Spleen (tissue), 11 donors: ENCODE data around the gene ASGR2. TPM values are rescaled to one million over a fixed set of nuclear protein-coding genes. Genes with fewer than 3 reads are reported as not detected.

Source experiments
- DNase-seq: peaks from one replicate; pipeline ENCODE4 v3.0.0-alpha.2; 2020
- H3K27ac ChIP-seq, 8 donors: fragments of 200-600 bp; sonication (generic) in 7 of 8; 1 replicate in 4 of 8; 2 replicates in 4 of 8; pipeline versions ENCODE4 v1.5.0 to v1.8.0; 2016 to 2021; ENCODE audit warnings: inconsistent platforms in 4 of 8, mild to moderate bottlenecking in 4 of 8, moderate library complexity in 1 of 8
- H3K27me3 ChIP-seq, 7 donors: fragments of 200-600 bp; sonication (generic) in 6 of 7; replicated peaks in 1 of 7; 1 replicate in 4 of 7; 2 replicates in 3 of 7; pipeline versions ENCODE4 v1.5.0 to v1.8.0; 2016 to 2021; ENCODE audit warnings: inconsistent platforms in 3 of 7, mild to moderate bottlenecking in 1 of 7
- H3K36me3 ChIP-seq, 6 donors: fragments of 200-600 bp; sonication (generic) in 5 of 6; 1 replicate in 4 of 6; 2 replicates in 2 of 6; pipeline versions ENCODE4 v1.5.0 to v1.8.0; 2016 to 2021; ENCODE audit warnings: inconsistent platforms in 2 of 6
- H3K4me1 ChIP-seq, 6 donors: fragments of 200-600 bp; sonication (generic) in 5 of 6; 1 replicate in 3 of 6; 2 replicates in 3 of 6; pipeline versions ENCODE4 v1.5.0 to v1.8.0; 2016 to 2021; ENCODE audit warnings: inconsistent platforms in 3 of 6
- H3K4me3 ChIP-seq, 8 donors: fragments of 200-600 bp; sonication (generic) in 7 of 8; 1 replicate in 4 of 8; 2 replicates in 4 of 8; pipeline versions ENCODE4 v1.5.0 to v1.8.0; 2016 to 2021; ENCODE audit warnings: inconsistent platforms in 4 of 8, mild to moderate bottlenecking in 4 of 8, moderate library complexity in 2 of 8
- H3K9me3 ChIP-seq, 8 donors: fragments of 200-600 bp; sonication (generic) in 7 of 8; 1 replicate in 4 of 8; 2 replicates in 4 of 8; pipeline versions ENCODE4 v1.5.0 to v1.8.0; 2016 to 2021; ENCODE audit warnings: inconsistent platforms in 4 of 8
- POLR2A ChIP-seq, 3 donors: fragments of 450-650 bp; IDR thresholded peaks; one replicate each; pipeline ENCODE4 v1.5.1; 2017; ENCODE audit warnings: antibody characterized with exemption in 3 of 3, mild to moderate bottlenecking in 1 of 3
- POLR2AphosphoS5 ChIP-seq, 3 donors: sonication (generic); formaldehyde crosslinking; IDR thresholded peaks; one replicate each; pipeline ENCODE4 v1.5.1; 2017; ENCODE audit warnings: antibody characterized with exemption in 3 of 3
- WGBS, 5 donors: extraction: QIAGEN DNeasy Blood & Tissue Kit in 3 of 5; methylation state at CpG; one replicate each; pipeline versions ENCODE4 v1.1.5 to v1.1.7; 2013 to 2018; 5-methylcytosine and 5-hydroxymethylcytosine counted together
- intact Hi-C: fragments of 100-400 bp; cut with DNase I; formaldehyde crosslinking; loops from one replicate; pipeline ENCODE4 v1.15.0; 2023; ENCODE audit warnings: low total_unique reads
- polyA plus RNA-seq, 3 donors: library from polyadenylated mRNA; stranded (reverse); fragments of 200-250 nt; gene quantifications; one replicate each; pipeline ENCODE4 v1.2.1, GENCODE V29; 2013
- total RNA-seq, 7 donors: library from RNA; depleted of rRNA in 3 of 7; stranded (reverse); fragments of >200 nt in 3 of 7; fragmentation: NEBNext Ultra II Directional in 4 of 7; extraction: Animal tissue kit (Norgen Biotek cat#: 25700) in 4 of 7; gene quantifications; one replicate each; pipeline versions ENCODE4 v1.1.0 to v1.2.1, GENCODE V29; 2016 to 2021
- TF ChIP-seq, protein P1 (sequence below), 11 experiments: fragments of 200-600 bp in 7 of 11; fragments of 450-650 bp in 4 of 11; sonication (generic) in 4 of 11; IDR thresholded peaks in 8 of 11; conservative IDR thresholded peaks in 3 of 11; 1 replicate in 7 of 11; 2 replicates in 4 of 11; pipeline versions ENCODE4 v1.4.0 to v1.8.0; 2016 to 2021; ENCODE audit warnings: antibody characterized with exemption in 11 of 11, inconsistent platforms in 4 of 11, mild to moderate bottlenecking in 1 of 11
- donor health status: healthy with polysubstance abuse.
- donor health status: DM: no; HTN: no; CAD: no; lungs with moderate emphysema.
- donor health status: DM: no; HTN: no; CAD: no.
- donor health status: Bipolar disorder and iron deficiency.
- donor health status: healthy.
- donor health status: DM: no; HTN: no; CAD: no.
- donor health status: DM: yes; HTN: yes; CAD: no.

The ASGR2 gene
- total and polyA plus RNA-seq, 10 donors = 2.3 to 35.1 (median 6.3) TPM; not detected in 1

DNA sequence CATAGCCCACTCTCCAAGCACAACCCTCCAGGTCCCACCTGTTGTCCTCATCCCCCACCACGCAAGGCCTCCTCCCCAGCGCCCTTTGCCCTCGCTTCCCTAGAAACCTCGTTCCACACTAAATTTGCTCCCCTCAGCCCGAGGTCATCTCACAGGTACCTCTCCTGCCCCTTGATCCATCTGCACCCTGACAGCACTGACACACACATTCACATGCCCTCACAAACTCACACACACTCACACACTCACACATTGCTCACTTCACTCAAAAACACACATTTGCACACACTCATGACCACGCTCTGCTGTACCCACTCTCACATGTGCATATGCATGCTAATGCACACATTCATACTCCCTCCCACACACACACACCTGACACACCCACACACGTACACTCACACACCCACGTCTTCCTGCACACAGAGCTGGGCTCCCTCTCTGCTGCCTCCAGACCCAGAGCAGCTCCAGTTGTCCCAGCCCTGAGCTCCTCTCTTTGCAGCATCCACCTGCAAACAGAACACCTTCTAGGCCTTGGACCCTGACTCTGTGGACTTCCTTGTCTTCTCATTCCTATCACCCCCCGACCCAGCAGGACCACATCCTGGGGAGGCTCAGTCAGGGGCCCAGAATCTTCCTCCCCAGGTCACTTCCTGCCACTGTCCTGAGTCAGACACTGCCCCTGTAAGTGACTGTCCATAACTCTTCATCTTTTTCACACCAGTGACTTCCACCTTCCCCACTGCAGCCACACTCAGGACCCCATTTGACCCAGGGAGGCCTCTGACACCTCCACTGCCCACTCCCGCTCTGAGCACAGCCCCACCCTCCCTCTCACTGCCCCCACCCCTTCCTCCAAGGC is 4.9 kb downstream of the ASGR2 start:
- no peak for DNase-seq
- peaks cover 0 to 14% (median 0%) of the 10 kb centered on the region in 6 donors for H3K4me1 ChIP-seq
- WGBS, 5 donors = 62 to 77% (median 71%) methylated on average over 10 of the region's 10 CpGs
- intact Hi-C loops = no loop called here
- TF ChIP-seq POLR2AphosphoS5 (IDR thresholded peaks at IDR 0.05) (no peak), POLR2A (IDR thresholded peaks at IDR 0.05) (no peak)
- TF ChIP-seq, protein P1, sequence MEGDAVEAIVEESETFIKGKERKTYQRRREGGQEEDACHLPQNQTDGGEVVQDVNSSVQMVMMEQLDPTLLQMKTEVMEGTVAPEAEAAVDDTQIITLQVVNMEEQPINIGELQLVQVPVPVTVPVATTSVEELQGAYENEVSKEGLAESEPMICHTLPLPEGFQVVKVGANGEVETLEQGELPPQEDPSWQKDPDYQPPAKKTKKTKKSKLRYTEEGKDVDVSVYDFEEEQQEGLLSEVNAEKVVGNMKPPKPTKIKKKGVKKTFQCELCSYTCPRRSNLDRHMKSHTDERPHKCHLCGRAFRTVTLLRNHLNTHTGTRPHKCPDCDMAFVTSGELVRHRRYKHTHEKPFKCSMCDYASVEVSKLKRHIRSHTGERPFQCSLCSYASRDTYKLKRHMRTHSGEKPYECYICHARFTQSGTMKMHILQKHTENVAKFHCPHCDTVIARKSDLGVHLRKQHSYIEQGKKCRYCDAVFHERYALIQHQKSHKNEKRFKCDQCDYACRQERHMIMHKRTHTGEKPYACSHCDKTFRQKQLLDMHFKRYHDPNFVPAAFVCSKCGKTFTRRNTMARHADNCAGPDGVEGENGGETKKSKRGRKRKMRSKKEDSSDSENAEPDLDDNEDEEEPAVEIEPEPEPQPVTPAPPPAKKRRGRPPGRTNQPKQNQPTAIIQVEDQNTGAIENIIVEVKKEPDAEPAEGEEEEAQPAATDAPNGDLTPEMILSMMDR (IDR thresholded peaks at IDR 0.05 in 8 of 11, conservative IDR thresholded peaks at IDR 0.05 in 3 of 11) = no peak
- H3K9me3 ChIP-seq = no peaks in the 10 kb centered on the region
- H3K4me3 ChIP-seq = no peak overlapping the region
- H3K27me3 ChIP-seq = peaks cover 0 to 15% (median 0%) of the 10 kb centered on the region in 7 donors
- H3K36me3 ChIP-seq = no peaks in the 10 kb centered on the region
- no peak overlapping the region for H3K27ac ChIP-seq

DNA sequence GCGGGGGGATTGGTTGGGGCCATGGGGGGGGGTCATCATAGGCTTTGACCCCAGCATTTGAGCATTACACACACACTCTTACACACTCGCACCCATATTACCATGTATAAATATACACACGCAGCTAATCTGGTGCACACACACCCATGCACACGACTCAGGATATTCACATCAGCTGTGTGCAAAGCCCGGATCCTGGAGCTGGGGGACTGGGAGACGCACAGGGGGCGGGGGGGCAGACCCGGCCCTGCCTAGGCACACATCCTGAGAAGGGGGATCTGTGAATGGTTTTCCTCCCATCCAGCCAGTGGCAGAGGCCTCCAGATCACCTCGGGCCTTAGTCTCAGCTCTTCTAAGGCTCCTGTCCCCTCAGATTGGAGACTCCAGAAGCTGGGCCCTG is 5.6 kb downstream of the ASGR2 start:
- no peaks in the 10 kb centered on the region for H3K36me3 ChIP-seq
- WGBS, 5 donors = 72 to 90% (median 85%) methylated on average over 9 of the region's 9 CpGs
- H3K4me3 ChIP-seq = no peak overlapping the region
- peaks cover 0 to 15% (median 0%) of the 10 kb centered on the region in 7 donors for H3K27me3 ChIP-seq
- no peak for TF ChIP-seq POLR2AphosphoS5 (IDR thresholded peaks at IDR 0.05)
- TF ChIP-seq POLR2A (IDR thresholded peaks at IDR 0.05) = no peak
- TF ChIP-seq, protein P1 (IDR thresholded peaks at IDR 0.05 in 8 of 11, conservative IDR thresholded peaks at IDR 0.05 in 3 of 11) = no peak
- H3K9me3 ChIP-seq = no peaks in the 10 kb centered on the region
- DNase-seq = no peak
- peaks cover 0 to 8% (median 0%) of the 10 kb centered on the region in 6 donors for H3K4me1 ChIP-seq
- intact Hi-C loops = no loop called here
- no peak overlapping the region for H3K27ac ChIP-seq

DNA sequence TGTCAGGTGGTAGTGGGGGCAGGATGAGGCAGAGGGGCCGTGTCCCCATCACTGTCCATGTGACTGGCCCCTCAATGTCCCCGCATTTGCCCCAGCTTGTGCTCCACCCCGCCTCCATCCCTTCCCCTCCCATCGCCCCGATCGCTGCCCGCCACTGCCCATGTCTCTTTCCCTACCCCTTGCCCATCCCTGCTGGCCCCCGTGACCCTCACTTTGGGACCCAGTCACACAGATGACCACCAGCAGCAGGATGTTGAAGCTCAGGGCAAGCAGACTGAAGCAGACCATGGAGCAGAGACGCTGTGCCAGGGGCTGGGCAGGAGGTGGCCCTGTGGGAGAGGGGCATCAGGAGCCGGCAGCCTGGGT is 6.1 kb downstream of the ASGR2 start:
- H3K36me3 ChIP-seq = no peaks in the 10 kb centered on the region
- no peak overlapping the region for H3K27ac ChIP-seq
- H3K9me3 ChIP-seq = no peaks in the 10 kb centered on the region
- intact Hi-C loops = no loop called here
- H3K4me1 ChIP-seq = peaks cover 0 to 8% (median 0%) of the 10 kb centered on the region in 6 donors
- TF ChIP-seq POLR2A (IDR thresholded peaks at IDR 0.05) (no peak), POLR2AphosphoS5 (IDR thresholded peaks at IDR 0.05) (no peak)
- TF ChIP-seq, protein P1 (IDR thresholded peaks at IDR 0.05 in 8 of 11, conservative IDR thresholded peaks at IDR 0.05 in 3 of 11) = no peak
- H3K4me3 ChIP-seq = no peak overlapping the region
- H3K27me3 ChIP-seq = peaks cover 0 to 15% (median 0%) of the 10 kb centered on the region in 7 donors
- 88 to 93% (median 88%) methylated on average over 9 to 10 of the region's 10 CpGs for WGBS, 5 donors
- no peak for DNase-seq

DNA sequence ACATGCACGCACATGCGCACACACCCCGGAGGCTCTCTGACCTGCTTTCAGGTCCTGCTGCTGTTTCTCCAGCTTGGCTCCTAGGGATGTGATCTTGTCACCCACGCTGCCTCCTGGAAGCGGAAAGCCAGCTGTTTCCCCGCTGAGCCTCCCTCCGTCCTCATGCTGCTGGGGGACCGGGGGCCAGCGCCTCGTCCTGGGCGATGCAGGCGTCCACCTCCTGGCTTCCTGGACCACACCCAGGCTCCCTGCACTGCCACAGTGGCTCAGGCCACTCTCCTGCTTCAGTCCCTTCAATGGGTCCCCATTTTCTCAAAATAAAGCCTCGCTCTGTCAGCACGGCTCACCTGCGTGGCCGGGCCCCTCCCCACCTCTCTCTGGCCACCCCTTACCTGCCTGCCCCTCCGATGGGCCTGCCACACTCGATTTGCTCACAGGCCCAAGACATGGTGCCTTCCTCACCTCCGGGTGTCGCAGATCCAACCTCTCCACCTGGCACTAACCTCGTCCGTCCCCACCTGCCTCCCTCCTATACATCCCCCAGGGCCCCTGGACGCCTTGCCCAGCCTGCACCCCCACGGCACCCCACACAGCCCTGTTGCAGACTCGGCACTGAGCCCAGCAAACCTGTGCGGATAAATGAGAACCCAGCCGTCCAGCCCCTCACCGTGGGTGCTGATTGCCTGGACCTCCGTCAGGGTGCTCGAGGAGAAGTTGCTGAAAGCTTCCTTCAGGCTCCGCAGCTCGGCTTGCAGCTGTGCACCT is 6.6 kb downstream of the ASGR2 start:
- DNase-seq = no peak

More for the DNA sequence above, 6.6 kb downstream of the ASGR2 start:
- intact Hi-C loops = no loop called here
- Histone ChIP-seq H3K36me3 (no peaks in the 10 kb centered on the region), H3K27me3 (peaks cover 0 to 18% (median 0%) of the 10 kb centered on the region in 7 donors), H3K4me3 (no peak overlapping the region), H3K4me1 (peaks cover 0 to 8% (median 0%) of the 10 kb centered on the region in 6 donors), H3K9me3 (no peaks in the 10 kb centered on the region), H3K27ac (no peak overlapping the region)
- no peak for TF ChIP-seq POLR2A (IDR thresholded peaks at IDR 0.05)
- 79 to 86% (median 85%) methylated on average over 31 to 32 of the region's 32 CpGs for WGBS, 5 donors
